SK-N-MC (cell line): ENCODE measurements around the gene MARCHF2.

Experiments used
- EZH2 ChIP-seq: fragments of 200-600 bp; sonication (generic); IDR thresholded peaks from one replicate; pipeline ENCODE4 v1.6.1; 2017; ENCODE audit warnings: antibody characterized with exemption
- FOXP2 ChIP-seq: optimal IDR thresholded peaks from 2 replicates; pipeline ENCODE3; 2011; ENCODE audit warnings: mild to moderate bottlenecking, moderate library complexity; ENCODE audit not compliant: insufficient read depth; ENCODE audit errors: extremely low read length, control extremely low read depth
- POLR2AphosphoS5 ChIP-seq: IDR thresholded peaks from 2 replicates; pipeline ENCODE4 v1.6.1; 2012; ENCODE audit warnings: mild to moderate bottlenecking, low read depth, low read length, borderline replicate concordance

GRCh38 chr19:8430650-8431049, 17.5 kb downstream of the MARCHF2 start:
- TF ChIP-seq EZH2, result no peak
- TF ChIP-seq POLR2AphosphoS5, result no peak
- TF ChIP-seq FOXP2, result no peak
